ENCODE results near the gene C19orf53. TPM values are rescaled to one million over a fixed set of nuclear protein-coding genes. Genes with fewer than 3 reads are reported as not detected.

Gene C19orf53
- total and polyA plus RNA-seq, 2 of the 13 experiments (the other 11 are each of a cell fraction or from before 2014, with no cell fraction given), result 129 to 130 TPM

- TF ChIP-seq CSRNP1 (CRISPR knock-in tag; IDR thresholded peaks at IDR 0.05), result 0 out of 2 replicates have a peak, but pooled peaks have one; percentile 35
- TF ChIP-seq RAD51 (IDR thresholded peaks at IDR 0.05; ENCODE audit: borderline replicate concordance), result no peak
- no peak for TF ChIP-seq ZNF704 (CRISPR knock-in tag; IDR thresholded peaks at IDR 0.05; ENCODE audit: borderline replicate concordance)
- TF ChIP-seq SOX6 (IDR thresholded peaks at IDR 0.05), result no peak
- no peak for TF ChIP-seq SOX6 (CRISPR knock-in tag; IDR thresholded peaks at IDR 0.05)
- TF ChIP-seq HES4 (CRISPR knock-in tag; IDR thresholded peaks at IDR 0.05; ENCODE audit: borderline replicate concordance), result peak; percentile 44; the same call in 1 of the 2 replicates
- peak; percentile 19; the same call in 1 of the 2 replicates for TF ChIP-seq RFXAP (CRISPR knock-in tag; IDR thresholded peaks at IDR 0.05; ENCODE audit: borderline replicate concordance)
- TF ChIP-seq MIXL1 (CRISPR knock-in tag; IDR thresholded peaks at IDR 0.05), result no peak
- TF ChIP-seq SRY (CRISPR knock-in tag; IDR thresholded peaks at IDR 0.05), result no peak
- no peak for TF ChIP-seq KLF6 (CRISPR knock-in tag; IDR thresholded peaks at IDR 0.05)
- peak; percentile 6; the same call in 1 of the 2 replicates for TF ChIP-seq ZFX (CRISPR knock-in tag; IDR thresholded peaks at IDR 0.05; ENCODE audit: low read depth)
- TF ChIP-seq NFE2L2 (IDR thresholded peaks at IDR 0.05; ENCODE audit: low read length), result no peak
- 0 out of 2 replicates have a peak, but pooled peaks have one; percentile 34 for TF ChIP-seq ZNF777 (CRISPR knock-in tag; IDR thresholded peaks at IDR 0.05)
- no peak for TF ChIP-seq HMG20A (CRISPR knock-in tag; IDR thresholded peaks at IDR 0.05; ENCODE audit: borderline replicate concordance)
- no peak for TF ChIP-seq ATF5 (CRISPR knock-in tag; IDR thresholded peaks at IDR 0.05; ENCODE audit: low read depth)
- TF ChIP-seq ZNF646 (CRISPR knock-in tag; IDR thresholded peaks at IDR 0.05), result no peak
- TF ChIP-seq TOPORS (CRISPR knock-in tag; IDR thresholded peaks at IDR 0.05), result 0 out of 2 replicates have a peak, but pooled peaks have one; percentile 28
- no peak for TF ChIP-seq MED13 (CRISPR knock-in tag; IDR thresholded peaks at IDR 0.05)
- TF ChIP-seq ZZZ3 (CRISPR knock-in tag; IDR thresholded peaks at IDR 0.05; ENCODE audit: borderline replicate concordance), result no peak
- no peak for TF ChIP-seq HCFC1 (IDR thresholded peaks at IDR 0.05; ENCODE audit: low read depth, low read length)
Observed at GRCh38 chr19:13764821-13765394, 9.3 kb upstream of the C19orf53 start (continued).

All from HepG2 (cell line).